Keratinocyte (primary cell): Measurements from ENCODE around the gene PKHD1.

Experiments
- EZH2 ChIP-seq: IDR thresholded peaks from one replicate; pipeline ENCODE4 v1.6.1; 2012; ENCODE audit warnings: inconsistent platforms, mild to moderate bottlenecking, low read length, moderate library complexity
- TF ChIP-seq, protein P1 (sequence below), 3 experiments: IDR thresholded peaks in 1 of 3; conservative IDR thresholded peaks in 1 of 3; optimal IDR thresholded peaks in 1 of 3; 2 replicates in 2 of 3; 3 replicates in 1 of 3; pipeline versions ENCODE3 to v1.5.1; 2011; ENCODE audit warnings: low read length in 3 of 3, mild to moderate bottlenecking in 3 of 3, moderate library complexity in 2 of 3, control low read depth in 1 of 3, inconsistent platforms in 1 of 3; ENCODE audit not compliant: insufficient read depth in 2 of 3; ENCODE audit errors: extremely low read depth in 1 of 3

DNA sequence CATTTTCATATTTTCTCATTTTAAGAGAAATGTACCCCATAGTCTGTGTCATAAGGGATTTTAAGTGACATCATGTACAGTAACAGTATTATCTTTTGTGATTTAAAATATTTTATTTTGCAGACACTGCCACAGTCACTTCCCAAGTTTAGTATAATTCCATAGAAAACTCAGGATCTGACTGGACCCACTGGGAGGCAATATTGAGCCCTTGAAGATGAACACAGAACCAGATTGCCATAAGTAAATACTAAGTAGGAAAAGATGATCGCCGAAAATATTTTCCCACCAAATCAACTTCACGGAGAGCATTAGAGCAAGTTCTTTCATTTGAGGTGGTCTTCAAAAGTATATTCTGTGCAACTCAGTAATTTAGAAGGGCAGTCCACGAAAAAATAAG is 17.6 kb upstream of the PKHD1 start:
- TF ChIP-seq, protein P1, sequence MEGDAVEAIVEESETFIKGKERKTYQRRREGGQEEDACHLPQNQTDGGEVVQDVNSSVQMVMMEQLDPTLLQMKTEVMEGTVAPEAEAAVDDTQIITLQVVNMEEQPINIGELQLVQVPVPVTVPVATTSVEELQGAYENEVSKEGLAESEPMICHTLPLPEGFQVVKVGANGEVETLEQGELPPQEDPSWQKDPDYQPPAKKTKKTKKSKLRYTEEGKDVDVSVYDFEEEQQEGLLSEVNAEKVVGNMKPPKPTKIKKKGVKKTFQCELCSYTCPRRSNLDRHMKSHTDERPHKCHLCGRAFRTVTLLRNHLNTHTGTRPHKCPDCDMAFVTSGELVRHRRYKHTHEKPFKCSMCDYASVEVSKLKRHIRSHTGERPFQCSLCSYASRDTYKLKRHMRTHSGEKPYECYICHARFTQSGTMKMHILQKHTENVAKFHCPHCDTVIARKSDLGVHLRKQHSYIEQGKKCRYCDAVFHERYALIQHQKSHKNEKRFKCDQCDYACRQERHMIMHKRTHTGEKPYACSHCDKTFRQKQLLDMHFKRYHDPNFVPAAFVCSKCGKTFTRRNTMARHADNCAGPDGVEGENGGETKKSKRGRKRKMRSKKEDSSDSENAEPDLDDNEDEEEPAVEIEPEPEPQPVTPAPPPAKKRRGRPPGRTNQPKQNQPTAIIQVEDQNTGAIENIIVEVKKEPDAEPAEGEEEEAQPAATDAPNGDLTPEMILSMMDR (optimal IDR thresholded peaks at IDR 0.05 in 1 of 3, IDR thresholded peaks at IDR 0.05 in 1 of 3, conservative IDR thresholded peaks at IDR 0.05 in 1 of 3; ENCODE audit: extremely low read depth in 1 of 3, insufficient read depth in 2 of 3, low read length in 3 of 3): no peak
- no peak for TF ChIP-seq EZH2
